ENCODE results near the gene LAMA2. TPM values are rescaled to one million over a fixed set of nuclear protein-coding genes. Genes with fewer than 3 reads are reported as not detected.

Gene LAMA2
- total RNA-seq, 1 experiment from 2014 or later = 2.2 TPM

- no peak for TF ChIP-seq CTCF (IDR thresholded peaks at IDR 0.05; ENCODE audit: unreplicated experiment)
These were observed 398.3 kb downstream of the LAMA2 start for GRCh38 chr6:129281168-129281796.

GRCh38 chr6:129282019-129282418, 399.1 kb downstream of the LAMA2 start:
- no peaks in the 10 kb centered on the region for H3K9me3 Mint-ChIP-seq (ENCODE audit: unreplicated experiment)
- H3K4me3 Mint-ChIP-seq (ENCODE audit: unreplicated experiment) = no peak overlapping the region
- no peaks in the 10 kb centered on the region for H3K36me3 Mint-ChIP-seq (ENCODE audit: insufficient read depth, unreplicated experiment)
- ChIA-PET CTCF (interaction anchor here (0.5 to 1.7 kb wide), 2 partner anchors 9 to 788 kb away, joined by 4 to 5 read pairs; no protein-coding TSS in a partner anchor), POLR2A (no interaction called here)
- peaks cover 55% of the 10 kb centered on the region for H3K27me3 Mint-ChIP-seq (ENCODE audit: insufficient read depth, unreplicated experiment)
- DNase-seq (ENCODE audit: unreplicated experiment) = no peak
- no TSS peak for BruUV-seq (replicated peaks)
- intact Hi-C loops (cut with micrococcal nuclease) = no loop called here
- H3K27ac Mint-ChIP-seq (ENCODE audit: low read depth, unreplicated experiment) = no peak overlapping the region
- TF ChIP-seq CTCF (IDR thresholded peaks at IDR 0.05; ENCODE audit: unreplicated experiment) = no peak
- H3K4me1 Mint-ChIP-seq (ENCODE audit: insufficient read depth, unreplicated experiment) = no peaks in the 10 kb centered on the region

More at GRCh38 chr6:129281168-129281796, 398.3 kb downstream of the LAMA2 start:
- intact Hi-C loops (cut with micrococcal nuclease) = no loop called here
- no peak for DNase-seq (ENCODE audit: unreplicated experiment)
- no peaks in the 10 kb centered on the region for H3K9me3 Mint-ChIP-seq (ENCODE audit: unreplicated experiment)
- BruUV-seq (replicated peaks) = no TSS peak
- ChIA-PET CTCF (interaction anchor here (0.5 kb wide), 1 partner anchor 787 kb away, joined by 4 read pairs; no protein-coding TSS in a partner anchor), POLR2A (interaction anchor here (0.6 kb wide), 1 partner anchor 339 kb away, joined by 3 read pairs; no protein-coding TSS in a partner anchor)
- no peak overlapping the region for H3K27ac Mint-ChIP-seq (ENCODE audit: low read depth, unreplicated experiment)
- no peaks in the 10 kb centered on the region for H3K36me3 Mint-ChIP-seq (ENCODE audit: insufficient read depth, unreplicated experiment)
- no peak overlapping the region for H3K4me3 Mint-ChIP-seq (ENCODE audit: unreplicated experiment)
- H3K27me3 Mint-ChIP-seq (ENCODE audit: insufficient read depth, unreplicated experiment) = peaks cover 59% of the 10 kb centered on the region
- H3K4me1 Mint-ChIP-seq (ENCODE audit: insufficient read depth, unreplicated experiment) = no peaks in the 10 kb centered on the region

GRCh38 chr6:129284225-129284624, 401.3 kb downstream of the LAMA2 start:
- POLR2A ChIA-PET = no interaction called here
- BruUV-seq (replicated peaks) = no TSS peak
- peaks cover 71% of the 10 kb centered on the region for H3K27me3 Mint-ChIP-seq (ENCODE audit: insufficient read depth, unreplicated experiment)
- no peak for DNase-seq (ENCODE audit: unreplicated experiment)
- H3K4me1 Mint-ChIP-seq (ENCODE audit: insufficient read depth, unreplicated experiment) = no peaks in the 10 kb centered on the region
- no peaks in the 10 kb centered on the region for H3K9me3 Mint-ChIP-seq (ENCODE audit: unreplicated experiment)
- no peaks in the 10 kb centered on the region for H3K36me3 Mint-ChIP-seq (ENCODE audit: insufficient read depth, unreplicated experiment)
- H3K27ac Mint-ChIP-seq (ENCODE audit: low read depth, unreplicated experiment) = no peak overlapping the region
- CTCF ChIA-PET = no interaction called here
- intact Hi-C loops (cut with micrococcal nuclease) = no loop called here
- TF ChIP-seq CTCF (IDR thresholded peaks at IDR 0.05; ENCODE audit: unreplicated experiment) = no peak
- H3K4me3 Mint-ChIP-seq (ENCODE audit: unreplicated experiment) = no peak overlapping the region

GRCh38 chr6:129287231-129288177, 404.6 kb downstream of the LAMA2 start:
- TF ChIP-seq CTCF (IDR thresholded peaks at IDR 0.05; ENCODE audit: unreplicated experiment) = no peak
- no peaks in the 10 kb centered on the region for H3K4me1 Mint-ChIP-seq (ENCODE audit: insufficient read depth, unreplicated experiment)
- intact Hi-C loops (cut with micrococcal nuclease) = no loop called here
- no TSS peak for BruUV-seq (replicated peaks)
- CTCF ChIA-PET = no interaction called here
- no peaks in the 10 kb centered on the region for H3K9me3 Mint-ChIP-seq (ENCODE audit: unreplicated experiment)
- peaks cover 57% of the 10 kb centered on the region for H3K27me3 Mint-ChIP-seq (ENCODE audit: insufficient read depth, unreplicated experiment)
- DNase-seq (ENCODE audit: unreplicated experiment) = no peak
- H3K36me3 Mint-ChIP-seq (ENCODE audit: insufficient read depth, unreplicated experiment) = no peaks in the 10 kb centered on the region
- H3K4me3 Mint-ChIP-seq (ENCODE audit: unreplicated experiment) = no peak overlapping the region
- H3K27ac Mint-ChIP-seq (ENCODE audit: low read depth, unreplicated experiment) = no peak overlapping the region
- POLR2A ChIA-PET = no interaction called here
